Hippocampal formation (tissue), 2 donors: ENCODE data around the gene SKIDA1.
A peak's percentile ranks its signal among the peaks of the same experiment; 100 is the strongest.

Source experiments
- DNase-seq, 2 donors: peaks; one replicate each; lab custom pipeline; 2025; lab: John Stamatoyannopoulos, UW

Gene SKIDA1

GRCh38 chr10:21501731-21502347 lies 23.6 kb downstream of the SKIDA1 start:
- DNase-seq, result no peak

GRCh38 chr10:21501091-21501490 lies 24.4 kb downstream of the SKIDA1 start:
- no peak for DNase-seq

- no peak for DNase-seq
Measured at GRCh38 chr10:21500578-21500910, 24.9 kb downstream of the SKIDA1 start.

- DNase-seq, result no peak
Measured at GRCh38 chr10:21499701-21500577, 25.5 kb downstream of the SKIDA1 start.

GRCh38 chr10:21498986-21499385 lies 26.5 kb downstream of the SKIDA1 start:
- DNase-seq, result no peak

GRCh38 chr10:21498377-21498776 lies 27.1 kb downstream of the SKIDA1 start:
- DNase-seq, result no peak

GRCh38 chr10:21497177-21497807 lies 28.2 kb downstream of the SKIDA1 start:
- peak; percentile 46 to 70 for DNase-seq

GRCh38 chr10:21496343-21497176 lies 28.9 kb downstream of the SKIDA1 start:
- DNase-seq, result peak; percentile 59 to 64

GRCh38 chr10:21495752-21496342 lies 29.6 kb downstream of the SKIDA1 start:
- peak; percentile 69 to 78 for DNase-seq

GRCh38 chr10:21495002-21495751 lies 30.3 kb downstream of the SKIDA1 start:
- no peak for DNase-seq

- DNase-seq, result no peak
Measured at GRCh38 chr10:21494191-21495001, 31.1 kb downstream of the SKIDA1 start.

- DNase-seq, result no peak
Measured at GRCh38 chr10:21493784-21494183, 31.7 kb downstream of the SKIDA1 start.

- no peak for DNase-seq
Measured at GRCh38 chr10:21492421-21492820, 33.1 kb downstream of the SKIDA1 start.

GRCh38 chr10:21490711-21491105 lies 34.8 kb downstream of the SKIDA1 start:
- no peak for DNase-seq

- DNase-seq, result no peak
Measured at GRCh38 chr10:21490028-21490710, 35.3 kb downstream of the SKIDA1 start.

GRCh38 chr10:21488957-21489446 lies 36.5 kb downstream of the SKIDA1 start:
- no peak for DNase-seq

- no peak for DNase-seq
Measured at GRCh38 chr10:21488246-21488956, 37.1 kb downstream of the SKIDA1 start.

- DNase-seq, result no peak
Measured at GRCh38 chr10:21487416-21488180, 37.9 kb downstream of the SKIDA1 start.
